ENCODE results near the gene DNAJC18.

DNA sequence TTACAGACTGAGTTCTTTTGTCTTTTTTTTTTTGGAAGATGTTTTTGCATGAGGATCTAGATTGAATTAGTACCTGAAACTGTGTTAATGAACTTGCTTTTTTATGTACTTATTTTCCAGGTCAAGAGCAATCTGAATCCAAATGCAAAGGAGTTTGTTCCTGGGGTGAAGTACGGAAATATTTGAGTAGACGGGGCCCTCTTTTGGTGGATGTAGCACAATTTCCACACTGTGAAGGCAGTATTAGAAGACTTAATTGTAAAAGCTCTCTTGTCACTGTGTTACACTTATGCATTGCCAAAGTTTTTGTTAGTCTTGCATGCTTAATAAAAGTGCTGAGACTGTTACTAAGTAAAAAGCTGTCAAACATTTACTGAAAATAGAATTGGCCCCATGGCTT lies 70.7 kb downstream of the DNAJC18 start:
- TF ChIP-seq EZH2phosphoT487 (IDR thresholded peaks at IDR 0.05; ENCODE audit: insufficient read depth, low read depth) (no peak), EZH2 (IDR thresholded peaks at IDR 0.05; ENCODE audit: insufficient read depth, poor library complexity, severe bottlenecking) (no peak)

All from GM23248 (cell line).